Measurements from ENCODE around the gene FRG2. TPM values are rescaled to one million over a fixed set of nuclear protein-coding genes. Genes with fewer than 3 reads are reported as not detected.
"Not testable (repeated sequence)": the region's sequence is repeated elsewhere in the genome, so short reads cannot be mapped to it uniquely, and the experiment has no call there.

The FRG2 gene
- polyA plus RNA-seq (2012; ENCODE audit: low read depth, missing spikeins) = not detected

GRCh38 chr4:190027156-190027555, at the start of gene FRG2:
Gene FRG2 (minus strand): TSS chr4:190027256. CDS start chr4:190027204, 52 bp downstream.
- not testable (repeated sequence) for DNase-seq (ENCODE audit: insufficient read length, low spot score); FAIRE-seq

GRCh38 chr4:190068351-190068750, 41.3 kb upstream of the FRG2 start:
- FAIRE-seq; DNase-seq (ENCODE audit: insufficient read length, low spot score): not testable (repeated sequence)

GRCh38 chr4:190064805-190065204, 37.7 kb upstream of the FRG2 start:
- FAIRE-seq; DNase-seq (ENCODE audit: insufficient read length, low spot score): not testable (repeated sequence)

- not testable (repeated sequence) for DNase-seq (ENCODE audit: insufficient read length, low spot score); FAIRE-seq
Observed at GRCh38 chr4:190064342-190064741, 37.3 kb upstream of the FRG2 start, which contains the start of gene DBET. Gene DBET (plus strand): TSS chr4:190064502.

- DNase-seq (ENCODE audit: insufficient read length, low spot score); FAIRE-seq: not testable (repeated sequence)
Observed at GRCh38 chr4:190058997-190059396, 31.9 kb upstream of the FRG2 start.

GRCh38 chr4:190049378-190050239, 22.6 kb upstream of the FRG2 start:
- not testable (repeated sequence) for FAIRE-seq; DNase-seq (ENCODE audit: insufficient read length, low spot score)

- not testable (repeated sequence) for FAIRE-seq; DNase-seq (ENCODE audit: insufficient read length, low spot score)
Observed at GRCh38 chr4:190047627-190048026, 20.6 kb upstream of the FRG2 start.

GRCh38 chr4:190040873-190041272, 13.8 kb upstream of the FRG2 start:
- not testable (repeated sequence) for FAIRE-seq; DNase-seq (ENCODE audit: insufficient read length, low spot score)

- FAIRE-seq; DNase-seq (ENCODE audit: insufficient read length, low spot score): not testable (repeated sequence)
Observed at GRCh38 chr4:190037704-190038388, 10.8 kb upstream of the FRG2 start.

- not testable (repeated sequence) for FAIRE-seq; DNase-seq (ENCODE audit: insufficient read length, low spot score)
Observed at GRCh38 chr4:190031264-190031663, 4.2 kb upstream of the FRG2 start.

- not testable (repeated sequence) for DNase-seq (ENCODE audit: insufficient read length, low spot score)
- peak; percentile 81 for FAIRE-seq
Observed at GRCh38 chr4:190022614-190023281, 4.3 kb downstream of the FRG2 start.

GRCh38 chr4:190021973-190022372, 5.1 kb downstream of the FRG2 start:
- FAIRE-seq; DNase-seq (ENCODE audit: insufficient read length, low spot score): not testable (repeated sequence)

- FAIRE-seq (no peak), DNase-seq (ENCODE audit: insufficient read length, low spot score) (no peak)
- no peak for TF ChIP-seq SPI1 (IDR thresholded peaks at IDR 0.05; ENCODE audit: low read depth, low read length)
- TF ChIP-seq POLR2A (IDR thresholded peaks at IDR 0.05; ENCODE audit: low read depth, low read length) = no peak
- no peak for TF ChIP-seq POU2F2 (IDR thresholded peaks at IDR 0.05; ENCODE audit: low read depth, low read length)
- no peak for TF ChIP-seq PAX5 (IDR thresholded peaks at IDR 0.05; ENCODE audit: insufficient read depth, low read length, severe bottlenecking)
- no peak for TF ChIP-seq POLR2AphosphoS5 (IDR thresholded peaks at IDR 0.05; ENCODE audit: low read depth, low read length)
- TF ChIP-seq TAF1 (IDR thresholded peaks at IDR 0.05; ENCODE audit: low read depth, low read length) = no peak
Observed at GRCh38 chr4:190020790-190021717, 6.0 kb downstream of the FRG2 start.

- FAIRE-seq = peak; percentile 90
- not testable (repeated sequence) for DNase-seq (ENCODE audit: insufficient read length, low spot score)
Observed at GRCh38 chr4:190019859-190020463, 7.1 kb downstream of the FRG2 start.

Measured in GM12891 (cell line).